ENCODE data around the gene L3MBTL4. TPM values are rescaled to one million over a fixed set of nuclear protein-coding genes. Genes with fewer than 3 reads are reported as not detected.

L3MBTL4 gene
- total RNA-seq, 8 experiments from 2014 or later: 0.10 to 11.2 (median 0.95) TPM

GRCh38 chr18:6368017-6368416 is 46.7 kb downstream of the L3MBTL4 start:
- Histone ChIP-seq H3K27ac (no peak overlapping the region), H3K4me1 (replicated peaks in 1 of 2) (no peaks in the 10 kb centered on the region), H3K4me3 (no peak overlapping the region)
- in situ Hi-C loops (cut with MboI; ENCODE audit: low pct_unique_long_range_greater_than_20kb in 2 of 9, low sequenced_read_pairs in 9 of 9, unreplicated experiment in 9 of 9): no loop called here
- 70 to 100% (median 92%) methylated on average over 1 to 6 of the region's 6 CpGs; no CpG with 5 or more reads in 2 of the 10 experiments for WGBS, 10 experiments
- no peak for ATAC-seq (replicated peaks in 6 of 8)

GRCh38 chr18:6367208-6367607 is 47.5 kb downstream of the L3MBTL4 start:
- no peak overlapping the region for H3K27ac ChIP-seq
- ATAC-seq (replicated peaks in 6 of 8): no peak
- in situ Hi-C loops (cut with MboI; ENCODE audit: low pct_unique_long_range_greater_than_20kb in 2 of 9, low sequenced_read_pairs in 9 of 9, unreplicated experiment in 9 of 9): no loop called here
- no peak overlapping the region for H3K4me3 ChIP-seq
- no peaks in the 10 kb centered on the region for H3K4me1 ChIP-seq (replicated peaks in 1 of 2)
- WGBS, 10 experiments: 20 to 100% (median 76%) methylated on average over 1 to 2 of the region's 3 CpGs; no CpG with 5 or more reads in 4 of the 10 experiments

GRCh38 chr18:6366776-6367175 is 47.9 kb downstream of the L3MBTL4 start:
- Histone ChIP-seq H3K4me1 (replicated peaks in 1 of 2) (no peaks in the 10 kb centered on the region), H3K27ac (no peak overlapping the region), H3K4me3 (no peak overlapping the region)
- in situ Hi-C loops (cut with MboI; ENCODE audit: low pct_unique_long_range_greater_than_20kb in 2 of 9, low sequenced_read_pairs in 9 of 9, unreplicated experiment in 9 of 9): no loop called here
- 0 to 80% (median 10%) methylated on average over 1 to 3 of the region's 4 CpGs; no CpG with 5 or more reads in 3 of the 10 experiments for WGBS, 10 experiments
- ATAC-seq (replicated peaks in 6 of 8): no peak

GRCh38 chr18:6365385-6365784 is 49.3 kb downstream of the L3MBTL4 start:
- no peaks in the 10 kb centered on the region for H3K4me1 ChIP-seq (replicated peaks in 1 of 2)
- no peak overlapping the region for H3K4me3 ChIP-seq
- no peak for ATAC-seq (replicated peaks in 6 of 8)
- in situ Hi-C loops (cut with MboI; ENCODE audit: low pct_unique_long_range_greater_than_20kb in 2 of 9, low sequenced_read_pairs in 9 of 9, unreplicated experiment in 9 of 9): no loop called here
- no peak overlapping the region for H3K27ac ChIP-seq

GRCh38 chr18:6363216-6363615 is 51.5 kb downstream of the L3MBTL4 start:
- in situ Hi-C loops (cut with MboI; ENCODE audit: low pct_unique_long_range_greater_than_20kb in 2 of 9, low sequenced_read_pairs in 9 of 9, unreplicated experiment in 9 of 9): no loop called here
- Histone ChIP-seq H3K27ac (no peak overlapping the region), H3K4me3 (no peak overlapping the region), H3K4me1 (replicated peaks in 1 of 2) (no peaks in the 10 kb centered on the region)
- ATAC-seq (replicated peaks in 6 of 8): no peak
- 0 to 100% (median 85%) methylated on average over 1 to 7 of the region's 7 CpGs; no CpG with 5 or more reads in 3 of the 10 experiments for WGBS, 10 experiments

GRCh38 chr18:6362559-6363129 is 52.1 kb downstream of the L3MBTL4 start:
- 70 to 100% (median 88%) methylated on average over 1 to 8 of the region's 9 CpGs; no CpG with 5 or more reads in 2 of the 10 experiments for WGBS, 10 experiments
- in situ Hi-C loops (cut with MboI; ENCODE audit: low pct_unique_long_range_greater_than_20kb in 2 of 9, low sequenced_read_pairs in 9 of 9, unreplicated experiment in 9 of 9): no loop called here

GRCh38 chr18:6357668-6358067 is 57.0 kb downstream of the L3MBTL4 start:
- H3K4me1 ChIP-seq (replicated peaks in 1 of 2): no peaks in the 10 kb centered on the region
- in situ Hi-C loops (cut with MboI; ENCODE audit: low pct_unique_long_range_greater_than_20kb in 2 of 9, low sequenced_read_pairs in 9 of 9, unreplicated experiment in 9 of 9): no loop called here
- no peak overlapping the region for H3K4me3 ChIP-seq
- no peak overlapping the region for H3K27ac ChIP-seq
- ATAC-seq (replicated peaks in 6 of 8): peak in 1 of 8 experiments; percentile 19
- WGBS, 10 experiments: 20 to 87% (median 58%) methylated on average over 1 to 5 of the region's 5 CpGs; no CpG with 5 or more reads in 1 of the 10 experiments

More at GRCh38 chr18:6362559-6363129, 52.1 kb downstream of the L3MBTL4 start:
- Histone ChIP-seq H3K4me3 (no peak overlapping the region), H3K27ac (no peak overlapping the region), H3K4me1 (replicated peaks in 1 of 2) (no peaks in the 10 kb centered on the region)
- peak in 1 of 8 experiments; percentile 31 for ATAC-seq (replicated peaks in 6 of 8)

GRCh38 chr18:6355789-6356589 is 58.7 kb downstream of the L3MBTL4 start:
- in situ Hi-C loops (cut with MboI; ENCODE audit: low pct_unique_long_range_greater_than_20kb in 2 of 9, low sequenced_read_pairs in 9 of 9, unreplicated experiment in 9 of 9): no loop called here
- ATAC-seq (replicated peaks in 6 of 8): peak in 6 of 8 experiments; percentile 42 to 99 (median 71)
- 16 to 100% (median 73%) methylated on average over 1 to 9 of the region's 9 CpGs for WGBS, 10 experiments

GRCh38 chr18:6352275-6352674 is 62.4 kb downstream of the L3MBTL4 start:
- Histone ChIP-seq H3K4me3 (no peak overlapping the region), H3K27ac (no peak overlapping the region), H3K4me1 (replicated peaks in 1 of 2) (no peaks in the 10 kb centered on the region)
- no peak for ATAC-seq (replicated peaks in 6 of 8)
- in situ Hi-C loops (cut with MboI; ENCODE audit: low pct_unique_long_range_greater_than_20kb in 2 of 9, low sequenced_read_pairs in 9 of 9, unreplicated experiment in 9 of 9): no loop called here

More at GRCh38 chr18:6355789-6356589, 58.7 kb downstream of the L3MBTL4 start:
- H3K27ac ChIP-seq: no peak overlapping the region
- H3K4me3 ChIP-seq: no peak overlapping the region
- H3K4me1 ChIP-seq (replicated peaks in 1 of 2): no peaks in the 10 kb centered on the region

GRCh38 chr18:6342990-6343389 is 71.7 kb downstream of the L3MBTL4 start:
- in situ Hi-C loops (cut with MboI; ENCODE audit: low pct_unique_long_range_greater_than_20kb in 2 of 9, low sequenced_read_pairs in 9 of 9, unreplicated experiment in 9 of 9): loop anchor here in 1 of 9 experiments (25.0 kb wide), 1 partner anchor 106 kb away; no protein-coding TSS in a partner anchor
- Histone ChIP-seq H3K4me1 (replicated peaks in 1 of 2) (no peaks in the 10 kb centered on the region), H3K27ac (no peak overlapping the region), H3K4me3 (no peak overlapping the region)
- ATAC-seq (replicated peaks in 6 of 8): no peak
- 0 to 88% (median 49%) methylated on average over 1 to 2 of the region's 2 CpGs; no CpG with 5 or more reads in 2 of the 10 experiments for whole genome bisulfite sequencing, 10 experiments

- Histone ChIP-seq H3K4me1 (replicated peaks in 1 of 2) (no peaks in the 10 kb centered on the region), H3K27ac (no peak overlapping the region), H3K4me3 (no peak overlapping the region)
- ATAC-seq (replicated peaks in 6 of 8): no peak
- in situ Hi-C loops (cut with MboI; ENCODE audit: low pct_unique_long_range_greater_than_20kb in 2 of 9, low sequenced_read_pairs in 9 of 9, unreplicated experiment in 9 of 9): loop anchor here in 1 of 9 experiments (25.0 kb wide), 1 partner anchor 104 kb away; no protein-coding TSS in a partner anchor
Observed at GRCh38 chr18:6341709-6342108, 73.0 kb downstream of the L3MBTL4 start.

- H3K4me3 ChIP-seq: no peak overlapping the region
- no peak for ATAC-seq (replicated peaks in 6 of 8)
- no peaks in the 10 kb centered on the region for H3K4me1 ChIP-seq (replicated peaks in 1 of 2)
Observed at GRCh38 chr18:6341303-6341702, 73.4 kb downstream of the L3MBTL4 start.

GRCh38 chr18:6340121-6340520 is 74.6 kb downstream of the L3MBTL4 start:
- Histone ChIP-seq H3K4me1 (replicated peaks in 1 of 2) (no peaks in the 10 kb centered on the region), H3K4me3 (no peak overlapping the region), H3K27ac (no peak overlapping the region)
- in situ Hi-C loops (cut with MboI; ENCODE audit: low pct_unique_long_range_greater_than_20kb in 2 of 9, low sequenced_read_pairs in 9 of 9, unreplicated experiment in 9 of 9): loop anchor here in 1 of 9 experiments (25.0 kb wide), 1 partner anchor 103 kb away; no protein-coding TSS in a partner anchor
- no peak for ATAC-seq (replicated peaks in 6 of 8)
- WGBS, 10 experiments: 40 to 71% (median 50%) methylated on average over 1 of the region's 1 CpG; no CpG with 5 or more reads in 7 of the 10 experiments

More at GRCh38 chr18:6341303-6341702, 73.4 kb downstream of the L3MBTL4 start:
- no peak overlapping the region for H3K27ac ChIP-seq
- in situ Hi-C loops (cut with MboI; ENCODE audit: low pct_unique_long_range_greater_than_20kb in 2 of 9, low sequenced_read_pairs in 9 of 9, unreplicated experiment in 9 of 9): loop anchor here in 1 of 9 experiments (25.0 kb wide), 1 partner anchor 104 kb away; no protein-coding TSS in a partner anchor

All from motor neuron (in vitro differentiated cells).